Measurements from ENCODE around the gene ZEB2. TPM values are rescaled to one million over a fixed set of nuclear protein-coding genes. Genes with fewer than 3 reads are reported as not detected.
A peak's percentile ranks its signal among the peaks of the same experiment; 100 is the strongest.

Gene ZEB2
- total and polyA plus RNA-seq, 7 donors, result 8.1 to 70.6 (median 51.0) TPM

- Histone ChIP-seq H3K27me3 (no peaks in the 10 kb centered on the region), H3K4me3 (no peak overlapping the region), H3K27ac (no peak overlapping the region), H3K9me3 (no peaks in the 10 kb centered on the region), H3K36me3 (no peaks in the 10 kb centered on the region), H3K4me1 (no peaks in the 10 kb centered on the region)
- no peak for TF ChIP-seq POLR2A (IDR thresholded peaks at IDR 0.05)
- no peak for TF ChIP-seq EP300 (IDR thresholded peaks at IDR 0.05)
- TF ChIP-seq CTCF (IDR thresholded peaks at IDR 0.05), result no peak
- no peak for TF ChIP-seq POLR2AphosphoS5 (IDR thresholded peaks at IDR 0.05)
- WGBS, 2 donors, result 85 to 88% methylated on average over 4 of the region's 4 CpGs
- no peak for DNase-seq
- intact Hi-C loops (cut with DNase I), result no loop called here
Measured at GRCh38 chr2:144539289-144539782, 19.4 kb upstream of the ZEB2 start.

- no peak overlapping the region for H3K27ac ChIP-seq
- TF ChIP-seq EP300 (IDR thresholded peaks at IDR 0.05) (no peak), POLR2A (IDR thresholded peaks at IDR 0.05) (no peak), CTCF (IDR thresholded peaks at IDR 0.05) (no peak), POLR2AphosphoS5 (IDR thresholded peaks at IDR 0.05) (no peak)
- intact Hi-C loops (cut with DNase I), result no loop called here
Measured at GRCh38 chr2:144535300-144535699, 15.4 kb upstream of the ZEB2 start.

GRCh38 chr2:144533221-144533620 lies 13.3 kb upstream of the ZEB2 start:
- no peak for DNase-seq
- intact Hi-C loops (cut with DNase I), result no loop called here
- whole genome bisulfite sequencing, 2 donors, result 80 to 86% methylated on average over 7 of the region's 7 CpGs
- Histone ChIP-seq H3K9me3 (no peaks in the 10 kb centered on the region), H3K4me1 (no peaks in the 10 kb centered on the region), H3K4me3 (no peak overlapping the region), H3K36me3 (no peaks in the 10 kb centered on the region), H3K27ac (no peak overlapping the region), H3K27me3 (no peaks in the 10 kb centered on the region)
- no peak for TF ChIP-seq POLR2A (IDR thresholded peaks at IDR 0.05)

More at GRCh38 chr2:144535300-144535699, 15.4 kb upstream of the ZEB2 start:
- Histone ChIP-seq H3K4me3 (no peak overlapping the region), H3K36me3 (no peaks in the 10 kb centered on the region), H3K4me1 (no peaks in the 10 kb centered on the region), H3K27me3 (no peaks in the 10 kb centered on the region), H3K9me3 (no peaks in the 10 kb centered on the region)
- no peak for DNase-seq
- WGBS, 2 donors, result 83 to 92% methylated on average over 2 of the region's 2 CpGs

- Histone ChIP-seq H3K36me3 (no peaks in the 10 kb centered on the region), H3K4me3 (no peak overlapping the region), H3K27me3 (peaks cover 0 to 10% (median 0%) of the 10 kb centered on the region in 3 donors), H3K27ac (no peak overlapping the region), H3K9me3 (no peaks in the 10 kb centered on the region), H3K4me1 (no peaks in the 10 kb centered on the region)
- WGBS, 2 donors, result 29 to 64% methylated on average over 5 of the region's 5 CpGs
- TF ChIP-seq CTCF (IDR thresholded peaks at IDR 0.05) (no peak), POLR2AphosphoS5 (IDR thresholded peaks at IDR 0.05) (no peak), EP300 (IDR thresholded peaks at IDR 0.05) (no peak), POLR2A (IDR thresholded peaks at IDR 0.05) (no peak)
- DNase-seq, result no peak
- intact Hi-C loops (cut with DNase I), result no loop called here
Measured at GRCh38 chr2:144530596-144530995, 10.7 kb upstream of the ZEB2 start.

- Histone ChIP-seq H3K4me3 (no peak overlapping the region), H3K4me1 (no peaks in the 10 kb centered on the region), H3K9me3 (no peaks in the 10 kb centered on the region), H3K27ac (peak overlapping the region in 1 of 4 donors; percentile 4), H3K36me3 (no peaks in the 10 kb centered on the region), H3K27me3 (peaks cover 1 to 18% (median 2%) of the 10 kb centered on the region in 3 donors)
- intact Hi-C loops (cut with DNase I), result loop anchor here (10.0 kb wide), 1 partner anchor 405 kb away; no protein-coding TSS in a partner anchor
- 63 to 83% methylated on average over 1 of the region's 1 CpG for WGBS, 2 donors
- TF ChIP-seq EP300 (IDR thresholded peaks at IDR 0.05), result no peak
- TF ChIP-seq CTCF (IDR thresholded peaks at IDR 0.05), result no peak
- TF ChIP-seq POLR2AphosphoS5 (IDR thresholded peaks at IDR 0.05), result no peak
- TF ChIP-seq POLR2A (IDR thresholded peaks at IDR 0.05), result no peak
- no peak for DNase-seq
Measured at GRCh38 chr2:144529841-144530240, 9.9 kb upstream of the ZEB2 start.

Measured in sigmoid colon (tissue), 7 donors.